Pulmonary artery endothelial cell (primary cell): ENCODE data around the gene ZBTB46. TPM values are rescaled to one million over a fixed set of nuclear protein-coding genes. Genes with fewer than 3 reads are reported as not detected.
"Not testable (repeated sequence)": the region's sequence is repeated elsewhere in the genome, so short reads cannot be mapped to it uniquely, and the experiment has no call there.

Experiments used
- DNase-seq: peaks from one replicate; pipeline ENCODE4 v3.0.0-alpha.2; 2011; ENCODE audit warnings: low read depth, low spot score
- total RNA-seq: library from RNA; depleted of rRNA; stranded (reverse); fragments of >200 nt; gene quantifications from 2 replicates; pipeline ENCODE4 v1.2.3, GENCODE V29; 2014

Gene ZBTB46
- total RNA-seq, 1 donor from 2014 or later: 13.0 TPM

DNA sequence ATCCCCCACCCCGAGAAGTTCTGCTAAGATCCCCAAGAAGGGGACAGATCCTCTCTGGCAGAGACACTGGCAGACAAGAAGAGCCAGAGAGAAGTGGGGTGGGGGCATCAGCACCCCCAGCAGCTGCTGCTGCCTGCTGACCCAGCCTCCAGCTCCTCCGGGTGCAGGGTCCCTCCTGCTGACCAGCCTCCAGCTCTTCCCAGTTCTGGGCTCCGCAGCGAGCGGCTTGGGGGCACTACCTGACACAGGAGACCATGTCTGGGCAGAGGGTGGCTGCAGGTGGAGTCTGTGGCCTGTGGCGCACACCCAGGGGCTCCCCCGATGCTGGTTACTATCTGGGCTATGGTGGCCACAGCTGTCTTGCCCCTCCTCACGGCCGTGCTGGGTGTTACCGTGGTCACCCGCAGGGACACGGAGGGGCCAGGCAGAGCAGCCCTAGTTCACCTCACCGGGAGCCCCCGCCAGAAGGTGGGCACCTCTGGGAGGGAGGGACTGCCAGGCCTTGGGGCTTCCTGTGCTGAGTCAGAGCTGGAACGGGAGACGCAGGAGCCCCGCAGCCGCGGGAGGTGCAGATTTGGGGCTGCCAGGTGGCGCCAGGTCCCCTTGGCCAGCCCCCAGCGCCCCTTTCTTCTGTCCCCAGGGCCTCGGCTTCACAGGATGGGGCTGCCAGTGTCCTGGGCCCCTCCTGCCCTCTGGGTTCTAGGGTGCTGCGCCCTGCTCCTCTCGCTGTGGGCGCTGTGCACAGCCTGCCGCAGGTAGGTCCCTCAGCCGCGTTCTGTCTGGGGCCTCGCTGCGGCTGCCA, 94.0 kb downstream of the ZBTB46 start:
- no peak for DNase-seq

DNA sequence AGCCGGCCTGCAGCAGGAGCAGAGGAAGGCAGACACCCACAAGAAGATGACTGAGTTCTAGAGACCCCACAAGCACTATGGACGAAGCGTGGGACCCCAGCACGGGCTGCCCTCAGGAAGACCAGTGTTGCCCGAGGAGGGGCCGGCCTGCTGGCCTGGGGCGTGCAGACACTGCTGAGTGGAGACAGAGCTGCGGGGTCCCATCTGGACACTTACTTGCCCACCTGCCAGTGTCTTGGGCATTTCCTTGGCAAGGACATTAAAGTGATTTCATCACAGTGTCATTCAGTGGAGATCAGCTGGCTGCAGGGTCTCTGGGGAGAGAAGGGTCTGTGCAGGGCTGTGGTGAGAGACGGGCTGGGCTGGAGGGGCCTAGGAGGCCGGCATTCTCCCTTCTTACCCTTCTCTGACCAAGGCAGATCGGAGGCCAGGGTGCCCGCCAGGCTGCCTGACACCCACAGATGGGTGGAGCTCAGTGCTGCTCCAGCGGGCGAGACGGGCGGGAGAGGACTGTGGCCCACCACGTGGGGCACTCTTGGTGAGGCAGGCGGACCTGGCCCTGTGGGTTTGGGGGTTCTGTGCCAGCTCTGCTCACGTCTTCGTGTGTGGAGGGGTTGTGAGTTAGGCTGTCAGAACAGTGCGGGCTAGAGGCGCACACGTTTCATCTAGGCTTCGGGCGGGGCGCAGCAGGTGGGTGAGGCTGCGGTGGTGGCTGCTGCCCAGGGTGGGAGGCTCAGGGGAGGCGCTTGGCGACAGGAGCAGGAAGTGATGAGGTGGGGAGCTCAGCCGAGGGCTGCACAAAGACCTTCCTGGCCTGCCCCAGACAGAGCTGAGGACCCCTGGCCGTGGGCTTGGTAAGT, 95.0 kb downstream of the ZBTB46 start, which contains the start of gene LIME1:
TSS of gene LIME1 (plus strand) at position 806 of the 860 bp plus-strand sequence. CDS start 886 bp downstream, outside the sequence.
- no peak for DNase-seq

DNA sequence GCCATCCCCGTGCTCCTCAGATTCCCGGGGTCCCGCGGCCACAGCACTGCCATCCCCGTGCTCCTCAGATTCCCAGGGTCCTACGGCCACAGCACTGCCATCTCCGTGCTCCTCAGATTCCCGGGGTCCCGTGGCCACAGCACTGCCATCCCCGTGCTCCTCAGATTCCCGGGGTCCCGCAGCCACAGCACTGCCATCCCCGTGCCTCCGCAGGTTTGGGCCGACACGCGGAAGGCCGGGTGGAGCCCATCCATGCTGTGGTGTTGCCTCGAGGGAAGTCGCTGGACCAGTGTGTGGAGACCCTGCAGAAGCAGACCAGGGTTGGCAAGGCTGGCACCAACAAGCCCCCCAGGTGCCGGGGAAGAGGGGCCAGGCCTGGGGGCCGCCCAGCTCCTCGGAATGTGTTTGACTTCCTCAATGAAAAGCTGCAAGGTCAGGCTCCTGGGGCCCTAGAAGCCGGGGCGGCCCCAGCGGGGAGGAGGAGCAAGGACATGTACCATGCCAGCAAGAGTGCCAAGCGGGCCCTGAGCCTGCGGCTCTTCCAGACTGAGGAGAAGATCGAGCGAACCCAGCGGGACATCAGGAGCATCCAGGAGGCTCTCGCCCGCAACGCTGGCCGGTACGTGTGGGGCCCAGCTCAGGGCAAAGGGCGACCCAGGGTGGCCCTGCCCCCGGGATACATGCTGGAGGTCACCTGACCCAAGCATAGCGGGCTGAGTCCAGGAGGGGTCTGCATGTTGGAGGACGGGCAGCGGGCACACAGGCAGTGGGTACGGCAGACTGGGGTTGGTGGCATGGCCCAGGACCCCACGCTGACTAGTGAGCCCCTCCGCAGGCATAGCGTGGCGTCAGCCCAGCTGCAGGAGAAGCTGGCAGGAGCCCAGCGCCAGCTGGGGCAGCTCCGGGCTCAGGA, 95.9 kb downstream of the ZBTB46 start:
- no peak for DNase-seq

GRCh38 chr20:63734111-63734945, 96.7 kb downstream of the ZBTB46 start:
- no peak for DNase-seq

- DNase-seq: no peak
Measured at GRCh38 chr20:63733579-63734081, 97.4 kb downstream of the ZBTB46 start.

DNA sequence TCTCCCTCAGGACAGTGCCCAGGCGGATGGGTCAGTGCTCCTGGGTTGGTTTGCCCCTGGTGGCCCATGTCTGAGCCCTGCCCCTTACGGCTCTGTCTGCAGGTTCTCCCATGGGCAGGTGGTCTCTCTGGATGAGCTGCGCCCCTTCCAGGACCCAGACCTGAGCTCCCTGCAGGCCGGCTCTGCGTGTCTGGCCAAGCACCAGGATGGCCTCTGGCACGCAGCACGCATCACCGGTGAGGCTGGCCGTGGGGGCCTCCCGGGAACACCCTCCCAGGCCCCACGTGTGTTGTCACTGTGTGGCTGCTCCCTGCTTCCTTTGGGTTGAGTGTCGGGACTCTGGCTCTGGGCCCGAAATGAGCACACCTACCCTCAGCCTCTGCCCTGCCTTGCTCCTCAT, 97.9 kb downstream of the ZBTB46 start:
- no peak for DNase-seq

- no peak for DNase-seq
Measured at GRCh38 chr20:63732118-63733095, 98.7 kb downstream of the ZBTB46 start.

DNA sequence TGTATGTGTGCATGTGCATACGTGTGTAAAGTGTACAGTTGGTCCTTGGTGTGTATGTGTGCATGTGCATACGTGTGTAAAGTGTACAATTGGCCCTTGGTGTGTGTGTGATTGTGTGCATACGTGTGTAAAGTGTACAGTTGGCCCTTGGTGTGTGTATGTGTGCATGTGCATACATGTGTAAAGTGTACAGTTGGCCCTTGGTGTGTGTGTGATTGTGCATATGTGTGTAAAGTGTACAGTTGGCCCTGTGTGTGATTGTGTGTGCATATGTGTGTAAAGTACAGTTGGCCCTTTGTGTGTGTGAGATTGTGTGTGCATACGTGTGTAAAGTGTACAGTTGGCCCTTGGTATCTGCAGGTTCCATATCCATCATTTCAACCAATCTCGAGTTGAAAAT, 99.7 kb downstream of the ZBTB46 start:
- no peak for DNase-seq

DNA sequence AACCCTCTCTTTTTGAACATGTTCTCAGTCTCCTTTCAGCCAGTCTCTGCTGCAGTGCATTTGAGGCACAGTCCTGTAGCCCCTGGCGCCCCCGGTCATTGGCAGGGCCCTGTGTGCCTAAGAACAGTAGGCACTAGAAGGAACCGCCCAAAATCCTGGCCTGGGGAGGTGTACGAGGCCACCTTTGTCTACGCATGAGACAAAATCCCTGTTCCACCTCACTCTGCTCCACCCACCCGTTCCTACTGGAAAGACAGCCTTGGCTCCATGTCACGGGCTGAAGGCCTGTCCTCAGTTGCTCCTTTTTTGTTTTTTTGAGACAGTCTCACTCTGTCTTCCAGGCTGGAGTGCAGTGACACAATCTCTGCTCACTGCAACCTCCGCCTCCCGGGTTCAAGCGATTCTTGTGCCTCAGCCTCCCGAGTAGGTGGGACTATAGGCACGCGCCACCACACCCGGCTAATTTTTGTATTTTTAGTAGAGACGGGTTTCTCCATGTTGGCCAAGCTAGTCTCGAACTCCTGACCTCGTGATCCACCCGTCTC, 100.8 kb downstream of the ZBTB46 start:
- not testable (repeated sequence) for DNase-seq

DNA sequence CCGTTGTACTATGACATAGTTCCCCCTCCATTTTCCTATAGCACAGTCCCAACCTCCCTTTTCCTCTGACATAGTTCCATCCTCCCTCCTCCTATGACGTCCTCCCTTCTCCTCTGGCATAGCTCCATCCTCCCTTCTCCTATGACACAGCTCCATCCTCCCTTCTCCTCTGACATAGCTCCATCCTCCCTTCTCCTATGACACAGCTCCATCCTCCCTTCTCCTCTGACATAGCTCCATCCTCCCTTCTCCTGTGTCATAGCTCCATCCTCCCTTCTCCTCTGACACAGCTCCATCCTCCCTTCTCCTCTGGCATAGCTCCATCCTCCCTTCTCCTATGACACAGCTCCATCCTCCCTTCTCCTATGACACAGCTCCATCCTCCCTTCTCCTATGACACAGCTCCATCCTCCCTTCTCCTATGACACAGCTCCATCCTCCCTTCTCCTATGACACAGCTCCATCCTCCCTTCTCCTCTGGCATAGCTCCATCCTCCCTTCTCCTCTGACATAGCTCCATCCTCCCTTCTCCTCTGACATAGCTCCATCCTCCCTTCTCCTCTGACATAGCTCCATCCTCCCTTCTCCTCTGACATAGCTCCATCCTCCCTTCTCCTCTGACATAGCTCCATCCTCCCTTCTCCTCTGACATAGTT, 108.0 kb downstream of the ZBTB46 start:
- not testable (repeated sequence) for DNase-seq

DNA sequence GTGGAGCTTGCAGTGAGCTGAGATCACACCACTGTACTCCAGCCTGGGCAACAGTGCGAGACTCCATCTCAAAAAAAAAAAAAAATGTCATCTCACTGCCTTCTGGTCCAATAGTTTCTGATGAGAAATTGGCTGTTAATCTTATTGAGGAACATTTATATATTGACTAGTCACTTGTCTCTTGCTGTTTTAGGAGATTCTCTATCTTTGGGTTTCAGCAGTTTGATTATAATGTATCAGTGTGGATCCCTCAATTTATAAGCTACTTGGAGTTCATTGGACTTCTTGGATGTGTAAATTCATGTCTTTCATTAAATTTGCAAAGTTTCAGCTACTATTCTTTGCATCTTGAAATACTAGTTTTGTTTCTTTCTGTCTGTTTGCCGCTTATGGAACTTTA, 112.1 kb downstream of the ZBTB46 start:
- no peak for DNase-seq

GRCh38 chr20:63714858-63715257, 116.2 kb downstream of the ZBTB46 start:
- no peak for DNase-seq

DNA sequence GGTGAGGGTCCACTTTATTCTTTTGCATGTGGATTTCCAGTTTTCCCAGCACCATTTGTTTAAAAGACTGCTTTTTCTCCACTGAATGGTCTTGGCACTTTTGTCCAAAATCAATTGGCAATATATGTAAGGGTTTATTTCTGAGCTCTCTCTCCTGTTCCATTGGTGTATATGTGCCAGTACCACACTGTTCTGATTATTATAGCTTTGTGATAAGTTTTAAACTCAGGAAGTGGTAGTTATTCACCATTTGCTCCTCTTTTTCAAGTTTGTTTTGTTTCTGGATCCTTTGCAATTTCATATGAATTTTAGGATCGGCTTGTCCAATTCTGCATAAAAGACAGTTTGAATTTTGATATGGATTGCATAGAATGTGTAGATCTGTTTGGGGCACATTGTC, 118.9 kb downstream of the ZBTB46 start:
- DNase-seq: no peak

DNA sequence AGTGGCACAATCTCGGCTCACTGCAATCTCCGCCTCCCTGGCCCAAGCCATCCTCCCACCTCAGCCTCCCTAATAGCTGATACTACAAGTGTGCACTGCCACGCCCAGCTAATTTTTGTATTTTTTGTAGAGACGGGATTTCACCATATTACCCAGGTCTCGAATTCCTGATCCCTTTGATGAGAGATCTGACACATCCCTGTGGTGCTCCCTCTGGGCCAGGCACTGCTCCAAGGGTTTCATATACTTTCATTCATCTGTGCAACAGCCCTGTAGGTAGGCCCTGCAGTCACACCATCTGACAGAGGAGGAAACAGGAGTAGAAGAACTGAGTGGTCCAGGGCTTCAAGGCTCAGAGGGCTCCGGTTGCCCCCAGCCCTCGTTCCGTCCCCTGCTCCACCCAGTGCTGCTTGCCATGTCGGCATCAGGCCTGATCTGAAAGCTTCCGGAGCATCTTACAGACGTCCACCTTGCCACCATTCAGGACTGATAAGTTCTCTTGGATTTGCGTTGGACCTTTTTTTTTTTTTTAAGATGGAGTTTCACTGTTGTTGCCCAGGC, 119.9 kb downstream of the ZBTB46 start:
- no peak for DNase-seq

GRCh38 chr20:63709149-63709527, 121.9 kb downstream of the ZBTB46 start:
- DNase-seq: no peak

DNA sequence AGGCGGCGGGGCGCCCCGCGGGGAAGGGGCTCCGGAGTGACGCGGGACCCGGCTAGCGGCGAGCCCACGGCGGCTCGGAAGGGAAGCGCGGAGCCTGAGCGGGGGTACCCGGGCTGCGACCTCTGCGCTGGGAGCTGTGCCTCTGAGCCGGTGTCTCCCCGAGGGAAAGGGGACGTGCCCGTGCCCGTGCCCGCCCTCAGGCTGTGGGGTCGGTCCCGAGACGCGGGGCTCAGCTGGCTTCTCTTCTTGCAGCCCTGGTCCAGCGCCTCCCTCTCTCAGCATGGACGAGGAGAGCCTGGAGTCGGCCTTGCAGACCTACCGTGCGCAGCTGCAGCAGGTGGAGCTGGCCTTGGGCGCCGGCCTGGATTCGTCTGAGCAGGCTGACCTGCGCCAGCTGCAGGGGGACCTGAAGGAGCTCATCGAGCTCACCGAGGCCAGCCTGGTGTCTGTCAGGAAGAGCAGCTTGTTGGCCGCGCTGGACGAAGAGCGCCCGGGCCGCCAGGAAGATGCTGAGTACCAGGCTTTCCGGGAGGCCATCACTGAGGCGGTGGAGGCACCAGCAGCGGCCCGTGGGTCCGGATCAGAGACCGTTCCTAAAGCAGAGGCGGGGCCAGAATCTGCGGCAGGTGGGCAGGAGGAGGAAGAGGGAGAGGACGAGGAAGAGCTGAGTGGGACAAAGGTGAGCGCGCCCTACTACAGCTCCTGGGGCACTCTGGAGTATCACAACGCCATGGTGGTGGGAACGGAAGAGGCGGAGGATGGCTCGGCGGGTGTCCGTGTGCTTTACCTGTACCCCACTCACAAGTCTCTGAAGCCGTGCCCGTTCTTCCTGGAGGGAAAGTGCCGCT, 122.5 kb downstream of the ZBTB46 start:
- no peak for DNase-seq
